Neural progenitor cell (in vitro differentiated cells): ENCODE data around the gene PHLDA1. TPM values are rescaled to one million over a fixed set of nuclear protein-coding genes. Genes with fewer than 3 reads are reported as not detected.

ENCODE experiments used
- DNase-seq: peaks from one replicate; pipeline ENCODE4 v3.0.0-alpha.2; 2016; ENCODE audit warnings: low spot score
- H2AFZ ChIP-seq: fragments of 200-600 bp; sonication (generic); replicated peaks from 2 replicates; pipeline ENCODE4 v1.6.1; 2016; ENCODE audit warnings: antibody characterized with exemption
- H3F3A ChIP-seq: fragments of 200-600 bp; sonication (generic); 2 replicates; pipeline ENCODE4 v1.6.1; 2016; ENCODE audit warnings: antibody characterized with exemption, low read depth
- H3K27ac ChIP-seq: fragments of 200-600 bp; sonication (generic); 2 replicates; pipeline ENCODE4 v1.5.1; 2016; ENCODE audit warnings: mild to moderate bottlenecking
- H3K27me3 ChIP-seq: fragments of 200-600 bp; sonication (generic); 2 replicates; pipeline ENCODE4 v1.6.1; 2016; ENCODE audit warnings: mild to moderate bottlenecking, moderate library complexity
- H3K36me3 ChIP-seq: fragments of 200-600 bp; sonication (generic); 2 replicates; pipeline ENCODE4 v1.5.1; 2016
- H3K4me1 ChIP-seq: fragments of 200-600 bp; sonication (generic); 2 replicates; pipeline ENCODE4 v1.6.1; 2016; ENCODE audit warnings: mixed run types
- H3K4me2 ChIP-seq: fragments of 200-600 bp; sonication (generic); 2 replicates; pipeline ENCODE4 v1.6.1; 2016
- H3K4me3 ChIP-seq: fragments of 200-600 bp; sonication (generic); 2 replicates; pipeline ENCODE4 v1.5.1; 2016
- H3K79me2 ChIP-seq: fragments of 200-600 bp; sonication (generic); 2 replicates; pipeline ENCODE4 v1.6.1; 2016; ENCODE audit warnings: low read depth
- H3K9ac ChIP-seq: fragments of 200-600 bp; sonication (generic); 2 replicates; pipeline ENCODE4 v1.6.1; 2016
- H3K9me3 ChIP-seq: fragments of 200-600 bp; sonication (generic); 2 replicates; pipeline ENCODE4 v1.5.1; 2016; ENCODE audit warnings: low read depth
- H4K20me1 ChIP-seq: fragments of 200-600 bp; sonication (generic); 2 replicates; pipeline ENCODE4 v1.6.1; 2016; ENCODE audit warnings: low read depth
- H3K27ac Mint-ChIP-seq: 3 replicates; pipeline ENCODE4 v1.8.0; 2021; ENCODE audit warnings: mixed read lengths
- H3K27me3 Mint-ChIP-seq: 2 replicates; pipeline ENCODE4 v1.8.0; 2022; ENCODE audit warnings: low read depth, mild to moderate bottlenecking, inconsistent platforms, moderate library complexity, mixed read lengths; ENCODE audit not compliant: insufficient read depth
- H3K36me3 Mint-ChIP-seq: 3 replicates; pipeline ENCODE4 v1.8.0; 2021; ENCODE audit warnings: mixed read lengths
- H3K4me1 Mint-ChIP-seq: 3 replicates; pipeline ENCODE4 v1.8.0; 2021; ENCODE audit warnings: mixed read lengths
- H3K4me3 Mint-ChIP-seq: 3 replicates; pipeline ENCODE4 v1.8.0; 2021; ENCODE audit warnings: mild to moderate bottlenecking, moderate library complexity, mixed read lengths
- H3K9me3 Mint-ChIP-seq: 3 replicates; pipeline ENCODE4 v1.8.0; 2020; ENCODE audit warnings: mixed read lengths
- CTCF ChIP-seq: fragments of 200-600 bp; sonication (generic); IDR thresholded peaks from 2 replicates; pipeline ENCODE4 v1.5.1; 2017; ENCODE audit warnings: antibody characterized with exemption, mild to moderate bottlenecking
- EZH2 ChIP-seq: fragments of 200-600 bp; sonication (generic); IDR thresholded peaks from 2 replicates; pipeline ENCODE4 v1.6.1; 2017; ENCODE audit warnings: antibody characterized with exemption, mild to moderate bottlenecking, moderate library complexity
- EZH2phosphoT487 ChIP-seq: fragments of 200-600 bp; sonication (generic); IDR thresholded peaks from 2 replicates; pipeline ENCODE4 v1.6.1; 2017; ENCODE audit warnings: antibody characterized with exemption
- total RNA-seq: library from RNA; depleted of rRNA; stranded (reverse); fragments of >200 nt; gene quantifications from 2 replicates; pipeline ENCODE4 v1.2.3, GENCODE V29; 2015; ENCODE audit warnings: low replicate concordance

Gene PHLDA1
- total RNA-seq, 1 donor from 2014 or later = 1.1 TPM

- Histone ChIP-seq H3K4me3 (no peak overlapping the region), H3K36me3 (no peaks in the 10 kb centered on the region), H3K4me2 (no peak overlapping the region), H3K4me1 (peaks cover 10% of the 10 kb centered on the region), H3K79me2 (no peaks in the 10 kb centered on the region), H2AFZ (no peak overlapping the region), H3F3A (peaks cover 11% of the 10 kb centered on the region), H3K27me3 (no peaks in the 10 kb centered on the region), H3K27ac (no peak overlapping the region), H3K9me3 (no peaks in the 10 kb centered on the region), H4K20me1 (no peaks in the 10 kb centered on the region), H3K9ac (no peak overlapping the region)
- Mint-ChIP-seq H3K36me3 (no peaks in the 10 kb centered on the region), H3K4me1 (peaks cover 51% of the 10 kb centered on the region), H3K4me3 (no peak overlapping the region), H3K27me3 (peaks cover 11% of the 10 kb centered on the region), H3K27ac (no peak overlapping the region), H3K9me3 (no peaks in the 10 kb centered on the region)
- no peak for TF ChIP-seq EZH2phosphoT487
- no peak for TF ChIP-seq CTCF
- no peak for TF ChIP-seq EZH2
- DNase-seq = no peak
Observed at GRCh38 chr12:75976113-75976512, 55.5 kb downstream of the PHLDA1 start.

- Histone ChIP-seq H3K4me3 (no peak overlapping the region), H3K36me3 (no peaks in the 10 kb centered on the region), H3K27ac (no peak overlapping the region), H3K9ac (no peak overlapping the region), H3F3A (peaks cover 11% of the 10 kb centered on the region), H2AFZ (no peak overlapping the region), H4K20me1 (no peaks in the 10 kb centered on the region), H3K79me2 (no peaks in the 10 kb centered on the region), H3K9me3 (no peaks in the 10 kb centered on the region), H3K27me3 (no peaks in the 10 kb centered on the region), H3K4me1 (peaks cover 10% of the 10 kb centered on the region), H3K4me2 (no peak overlapping the region)
- Mint-ChIP-seq H3K27me3 (peaks cover 11% of the 10 kb centered on the region), H3K36me3 (no peaks in the 10 kb centered on the region), H3K4me3 (no peak overlapping the region), H3K4me1 (peaks cover 51% of the 10 kb centered on the region), H3K27ac (no peak overlapping the region), H3K9me3 (no peaks in the 10 kb centered on the region)
- DNase-seq = no peak
- no peak for TF ChIP-seq EZH2phosphoT487
- TF ChIP-seq CTCF = no peak
- TF ChIP-seq EZH2 = no peak
Observed at GRCh38 chr12:75975702-75976101, 55.9 kb downstream of the PHLDA1 start.

Other genes starting within 250 kb of the PHLDA1 start
- 907 and 1,539 TPM in 2 replicates for gene NAP1L1, start 52.9 kb upstream of the PHLDA1 start, total RNA-seq